ENCODE measurements around the gene SP4.

DNA sequence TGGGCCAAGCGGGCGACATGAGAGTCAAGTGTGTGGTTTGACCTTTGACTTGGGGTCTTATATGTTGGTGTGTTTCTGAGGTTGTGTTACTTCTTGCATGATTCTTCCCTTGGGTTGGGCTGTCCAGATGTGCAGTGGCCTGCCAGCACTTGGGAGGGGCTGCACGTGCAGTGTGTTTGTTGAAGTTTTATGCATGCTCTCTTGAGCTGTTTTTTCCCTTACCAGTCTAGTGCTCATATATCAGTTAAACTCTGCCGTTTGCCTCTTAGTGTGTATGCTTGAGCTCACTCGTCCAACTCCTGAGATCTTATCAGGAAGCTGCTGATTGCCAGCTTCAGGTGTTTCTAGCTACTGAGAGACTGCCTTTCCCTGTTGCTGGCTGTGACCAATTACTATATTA lies 23.1 kb downstream of the SP4 start:
- TF ChIP-seq, protein P1, sequence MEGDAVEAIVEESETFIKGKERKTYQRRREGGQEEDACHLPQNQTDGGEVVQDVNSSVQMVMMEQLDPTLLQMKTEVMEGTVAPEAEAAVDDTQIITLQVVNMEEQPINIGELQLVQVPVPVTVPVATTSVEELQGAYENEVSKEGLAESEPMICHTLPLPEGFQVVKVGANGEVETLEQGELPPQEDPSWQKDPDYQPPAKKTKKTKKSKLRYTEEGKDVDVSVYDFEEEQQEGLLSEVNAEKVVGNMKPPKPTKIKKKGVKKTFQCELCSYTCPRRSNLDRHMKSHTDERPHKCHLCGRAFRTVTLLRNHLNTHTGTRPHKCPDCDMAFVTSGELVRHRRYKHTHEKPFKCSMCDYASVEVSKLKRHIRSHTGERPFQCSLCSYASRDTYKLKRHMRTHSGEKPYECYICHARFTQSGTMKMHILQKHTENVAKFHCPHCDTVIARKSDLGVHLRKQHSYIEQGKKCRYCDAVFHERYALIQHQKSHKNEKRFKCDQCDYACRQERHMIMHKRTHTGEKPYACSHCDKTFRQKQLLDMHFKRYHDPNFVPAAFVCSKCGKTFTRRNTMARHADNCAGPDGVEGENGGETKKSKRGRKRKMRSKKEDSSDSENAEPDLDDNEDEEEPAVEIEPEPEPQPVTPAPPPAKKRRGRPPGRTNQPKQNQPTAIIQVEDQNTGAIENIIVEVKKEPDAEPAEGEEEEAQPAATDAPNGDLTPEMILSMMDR (IDR thresholded peaks at IDR 0.05), result no peak
- TF ChIP-seq POLR2A (IDR thresholded peaks at IDR 0.05) (no peak), POLR2AphosphoS5 (IDR thresholded peaks at IDR 0.05; ENCODE audit: insufficient read depth in 1 of 2, low read depth in 1 of 2) (no peak)
